ENCODE data around the gene CTDSPL.
A peak's percentile ranks its signal among the peaks of the same experiment; 100 is the strongest.

The CTDSPL gene

DNA sequence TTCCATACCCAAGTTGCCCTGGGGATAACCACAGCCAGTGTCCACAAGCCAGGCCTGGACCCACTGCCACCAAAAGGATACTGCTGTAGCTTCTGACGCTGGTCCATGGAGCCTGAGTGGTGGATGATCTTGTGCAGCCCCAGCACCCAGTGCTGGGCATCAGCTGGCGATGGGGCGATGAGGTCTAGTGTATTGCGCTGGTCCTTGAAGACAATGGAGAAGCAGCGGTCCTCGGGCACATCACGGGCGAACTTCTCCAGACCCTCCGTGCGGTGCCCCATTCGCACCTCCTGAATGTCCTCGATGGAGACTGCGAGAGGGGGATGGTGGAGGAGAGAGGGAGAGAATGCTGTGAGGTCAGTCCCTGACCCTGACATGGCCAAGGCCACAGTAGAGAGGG lies 154.7 kb downstream of the CTDSPL start:
- no peak for DNase-seq (ENCODE audit: low spot score)
- no peak for FAIRE-seq

- peak; percentile 61 for FAIRE-seq
- DNase-seq (ENCODE audit: low spot score) = no peak
Observed at GRCh38 chr3:38016847-38017444, 155.3 kb downstream of the CTDSPL start.

- DNase-seq (ENCODE audit: low spot score) = no peak
- no peak for FAIRE-seq
Observed at GRCh38 chr3:38017445-38018295, 156.0 kb downstream of the CTDSPL start.

DNA sequence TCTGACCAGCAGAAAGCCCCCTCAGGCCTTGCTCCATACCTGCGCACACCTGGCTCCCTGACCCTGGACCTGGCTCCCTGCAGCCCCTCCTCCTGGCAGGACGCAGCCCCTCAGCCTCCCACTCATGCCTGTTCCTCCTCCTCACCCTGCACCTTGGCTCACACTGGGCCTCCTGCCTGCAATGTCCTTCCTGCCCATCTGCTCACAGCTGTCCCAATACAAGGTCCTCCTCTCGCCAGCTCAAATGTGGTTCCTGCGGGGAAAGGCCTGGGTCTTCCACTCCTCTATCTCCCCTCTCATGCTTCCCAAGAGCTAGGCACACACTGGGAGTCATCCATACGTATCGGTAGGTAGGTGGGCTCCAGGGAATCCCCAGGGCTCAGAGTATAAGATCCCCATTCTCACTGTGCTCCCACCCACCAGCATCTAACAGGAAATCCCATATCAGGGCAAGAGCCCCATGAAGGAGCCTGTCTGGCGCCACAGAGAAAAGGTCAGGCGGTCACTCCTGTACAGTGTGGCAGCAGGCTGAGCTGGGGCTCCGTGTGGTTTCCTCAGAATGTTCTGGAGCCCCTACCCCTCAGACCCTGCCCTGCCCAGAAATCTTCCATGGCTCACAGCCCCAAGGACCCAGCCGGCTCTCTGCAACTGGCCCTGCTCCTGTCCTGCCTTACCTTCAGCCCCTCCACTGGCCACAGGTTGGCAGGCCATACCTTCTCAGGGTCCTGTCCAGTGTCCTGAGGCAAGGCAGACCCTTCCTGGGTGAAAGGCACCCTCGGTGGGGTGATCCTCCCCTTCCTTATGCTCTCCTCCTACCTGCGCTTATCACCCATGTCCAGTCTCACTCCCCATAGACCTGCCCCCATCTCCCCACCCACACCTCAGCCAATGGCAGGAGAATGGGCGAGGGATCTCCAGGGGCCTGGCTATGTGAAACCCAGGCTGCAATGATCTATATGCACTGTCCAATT lies 156.9 kb downstream of the CTDSPL start:
- no peak for DNase-seq (ENCODE audit: low spot score)

DNA sequence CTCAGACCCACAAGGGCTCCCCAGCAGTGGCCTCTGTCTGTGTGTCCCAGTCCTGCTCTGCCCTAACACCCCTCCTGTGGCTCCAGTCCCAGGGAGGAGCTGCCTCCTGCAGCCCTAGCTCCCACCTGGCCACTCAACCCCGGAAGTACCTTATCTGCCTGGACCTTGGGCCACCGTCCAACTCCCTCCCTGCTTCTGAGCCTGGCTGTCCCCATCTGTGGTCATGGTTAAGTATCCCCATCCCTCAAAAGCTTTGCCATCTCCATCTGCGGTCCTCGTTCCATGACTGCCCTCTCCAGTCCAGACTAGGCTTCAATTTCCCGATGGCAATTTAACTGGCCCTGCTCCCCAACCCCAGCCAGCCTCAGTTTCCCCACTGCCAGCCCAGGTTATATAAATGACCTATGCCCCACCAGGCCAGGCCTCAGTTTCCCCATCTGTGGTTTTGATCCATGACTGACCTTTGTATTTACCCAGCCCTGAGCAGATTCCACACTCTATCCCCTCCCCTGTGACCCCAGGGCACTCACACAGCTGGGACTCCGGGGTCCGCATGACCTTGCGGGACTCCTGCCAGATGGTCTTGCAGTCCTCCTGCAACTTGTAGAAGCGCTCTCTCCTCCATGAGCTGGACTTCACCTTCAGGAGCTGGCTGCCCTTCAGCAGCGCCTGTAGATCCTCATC lies 158.1 kb downstream of the CTDSPL start:
- FAIRE-seq (no peak), DNase-seq (ENCODE audit: low spot score) (no peak)

More for the DNA sequence above, 156.9 kb downstream of the CTDSPL start:
- FAIRE-seq = no peak

DNA sequence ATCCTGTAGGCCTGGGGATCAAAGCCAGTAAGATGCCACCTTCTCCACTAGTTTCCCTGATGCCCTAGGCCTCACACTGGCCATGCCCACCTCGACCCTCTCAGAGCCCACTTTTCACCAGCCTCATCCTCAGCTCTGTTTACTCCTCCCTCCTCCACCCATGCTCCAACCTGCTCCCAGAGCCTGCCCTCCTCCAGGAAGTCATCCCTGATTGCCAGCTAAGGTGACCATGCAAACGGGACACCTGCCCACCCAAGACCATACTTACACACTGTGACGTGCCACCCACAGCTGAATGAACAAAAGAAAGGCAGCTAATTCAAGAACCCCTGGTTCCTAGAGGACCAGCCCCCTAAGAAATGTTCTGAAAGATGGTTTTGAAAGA lies 158.7 kb downstream of the CTDSPL start:
- DNase-seq (ENCODE audit: low spot score) (no peak), FAIRE-seq (peak; percentile 27)

- FAIRE-seq (no peak), DNase-seq (ENCODE audit: low spot score) (no peak)
Observed at GRCh38 chr3:38021196-38021595, 159.5 kb downstream of the CTDSPL start.

- DNase-seq (ENCODE audit: low spot score) = no peak
- FAIRE-seq = no peak
Observed at GRCh38 chr3:38022301-38022700, 160.6 kb downstream of the CTDSPL start.

DNA sequence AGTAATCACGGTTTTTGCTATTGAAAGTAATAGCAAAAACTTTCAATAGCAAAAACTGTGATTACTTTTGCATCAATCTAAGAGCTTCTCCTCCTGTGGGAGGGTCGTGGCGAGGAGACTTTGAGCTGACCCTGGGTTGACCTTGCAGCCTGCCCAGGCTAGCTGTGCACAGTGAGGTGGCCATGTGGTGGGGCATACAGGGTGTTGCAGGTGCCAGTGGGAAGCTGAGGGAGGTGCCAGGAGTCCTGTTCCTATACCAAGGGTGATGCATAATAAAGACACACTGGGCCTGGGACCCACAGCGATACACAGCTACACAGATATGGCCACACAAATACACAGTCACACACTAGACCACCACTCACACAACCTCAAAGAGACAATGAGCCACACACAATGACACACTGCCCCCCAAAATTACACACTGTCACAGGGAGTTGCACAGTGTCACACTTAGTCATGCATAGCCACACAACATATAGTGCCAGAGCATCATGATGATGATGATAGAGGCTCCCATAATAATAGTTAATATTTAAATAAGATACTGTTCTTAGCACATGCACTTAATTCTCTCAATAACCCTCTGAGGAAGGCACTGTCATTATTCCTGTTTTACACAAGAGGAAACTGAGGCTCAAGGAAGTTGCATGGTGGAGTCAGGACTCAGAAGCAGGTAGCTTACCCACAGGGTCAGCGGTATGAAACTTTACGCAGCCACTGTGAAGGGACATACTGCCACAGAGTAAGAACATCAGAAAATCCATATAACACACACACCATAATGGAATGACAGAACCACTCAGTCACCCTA lies 161.4 kb downstream of the CTDSPL start:
- DNase-seq (ENCODE audit: low spot score) (no peak), FAIRE-seq (no peak)

DNA sequence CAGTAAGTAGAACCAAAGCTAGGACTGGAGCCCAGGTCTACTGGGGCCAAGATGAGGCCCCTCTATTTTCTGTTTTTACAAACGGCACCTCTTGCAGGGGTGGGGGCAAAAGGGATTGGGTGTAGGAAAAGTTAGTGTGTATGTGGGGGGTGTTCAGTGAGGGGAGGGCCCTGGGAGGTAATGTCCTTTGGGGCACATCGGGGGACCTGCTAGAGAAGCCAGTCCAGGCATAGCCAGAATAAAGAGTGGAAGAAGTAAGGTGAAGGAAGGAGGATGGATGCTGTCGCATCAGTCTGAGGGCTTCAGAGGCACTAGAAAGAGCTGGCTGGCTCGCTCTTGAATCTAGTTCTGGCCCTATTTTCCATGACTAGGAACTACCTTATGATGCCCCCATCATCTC lies 165.2 kb downstream of the CTDSPL start:
- DNase-seq (ENCODE audit: low spot score) (no peak), FAIRE-seq (no peak)

DNA sequence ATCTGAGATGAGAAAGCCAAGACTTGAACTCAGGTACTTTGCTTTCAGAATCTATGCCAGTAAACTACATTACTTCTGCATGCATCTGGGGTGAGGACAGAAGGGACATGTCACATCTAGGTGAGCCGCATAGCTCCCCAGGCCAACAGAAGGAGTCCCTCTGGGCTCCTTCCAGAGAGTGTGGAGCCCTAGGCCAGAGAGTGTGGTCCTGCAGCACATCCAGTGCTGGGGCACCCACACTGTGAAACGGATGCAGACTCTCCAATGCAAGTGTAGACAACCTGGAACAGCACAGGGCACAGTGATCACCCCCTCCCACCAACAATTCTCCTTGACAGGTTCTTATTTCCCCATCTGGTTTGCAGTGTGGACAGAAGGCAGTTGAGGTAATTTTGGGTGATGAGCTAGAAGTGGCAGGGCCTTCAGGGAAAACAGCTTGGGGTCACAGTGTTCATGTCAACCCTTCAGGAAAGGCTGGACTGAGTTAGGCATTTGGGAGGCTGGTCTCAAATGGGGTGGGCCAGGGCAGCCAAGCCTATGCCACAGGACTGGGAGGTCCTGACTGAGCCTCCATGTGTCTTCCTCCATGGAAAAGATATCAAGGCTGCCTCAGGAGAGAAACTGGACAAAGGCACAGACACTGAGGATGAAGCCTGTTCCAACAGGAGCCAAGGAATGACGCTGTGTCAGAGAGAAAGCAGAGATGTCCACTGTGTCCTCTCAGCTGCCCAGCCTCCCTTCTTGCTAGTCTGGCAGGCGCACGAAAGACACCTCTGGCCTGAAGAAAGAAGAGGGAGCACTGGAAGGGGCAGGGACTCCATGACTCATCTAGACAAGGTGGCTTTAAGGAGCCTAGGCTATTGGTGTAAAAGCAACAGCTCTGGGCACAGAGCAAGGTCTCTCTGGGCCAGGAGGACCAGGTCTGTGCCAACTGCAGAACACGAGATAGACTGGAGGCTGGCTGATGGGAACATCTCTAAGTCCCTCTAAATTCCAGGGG lies 166.1 kb downstream of the CTDSPL start:
- DNase-seq (ENCODE audit: low spot score) (no peak), FAIRE-seq (no peak)

DNA sequence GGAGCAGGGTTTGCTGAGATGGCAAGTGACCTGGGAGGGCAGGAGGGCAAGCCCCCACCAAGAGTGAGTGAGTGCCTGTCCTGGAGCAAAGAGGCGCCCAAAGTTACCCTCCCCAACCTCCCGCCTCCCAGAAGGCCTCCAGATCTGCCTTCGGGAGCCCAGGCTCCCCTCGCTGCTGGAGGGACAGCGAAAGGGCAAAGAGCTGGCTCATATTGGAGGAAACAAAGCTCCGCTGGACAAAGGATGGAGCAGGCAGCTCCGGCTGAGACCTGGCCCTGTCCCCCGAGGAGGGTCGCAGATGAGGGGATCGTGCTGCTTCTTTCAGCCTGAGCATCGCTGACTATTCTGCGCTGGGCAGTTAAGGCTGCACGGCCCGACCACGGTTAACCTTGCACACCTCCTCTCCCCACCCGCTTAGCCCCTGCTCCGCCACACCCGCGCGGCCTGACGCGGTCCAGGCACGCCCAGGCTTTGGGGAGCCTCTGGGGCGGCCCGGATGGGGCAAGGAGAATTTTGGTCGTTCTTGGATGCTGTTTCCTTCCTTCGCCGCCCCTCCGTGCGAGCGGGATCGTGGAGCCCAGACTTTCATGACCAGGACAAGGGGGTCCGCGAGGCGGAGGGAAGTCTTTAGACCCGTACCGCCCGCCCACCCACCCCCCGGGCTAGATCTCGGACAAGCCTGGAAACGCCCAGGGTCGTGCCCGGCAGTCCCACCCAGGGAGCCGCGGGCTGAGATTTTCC lies 167.1 kb downstream of the CTDSPL start:
- FAIRE-seq (no peak), DNase-seq (ENCODE audit: low spot score) (no peak)

DNA sequence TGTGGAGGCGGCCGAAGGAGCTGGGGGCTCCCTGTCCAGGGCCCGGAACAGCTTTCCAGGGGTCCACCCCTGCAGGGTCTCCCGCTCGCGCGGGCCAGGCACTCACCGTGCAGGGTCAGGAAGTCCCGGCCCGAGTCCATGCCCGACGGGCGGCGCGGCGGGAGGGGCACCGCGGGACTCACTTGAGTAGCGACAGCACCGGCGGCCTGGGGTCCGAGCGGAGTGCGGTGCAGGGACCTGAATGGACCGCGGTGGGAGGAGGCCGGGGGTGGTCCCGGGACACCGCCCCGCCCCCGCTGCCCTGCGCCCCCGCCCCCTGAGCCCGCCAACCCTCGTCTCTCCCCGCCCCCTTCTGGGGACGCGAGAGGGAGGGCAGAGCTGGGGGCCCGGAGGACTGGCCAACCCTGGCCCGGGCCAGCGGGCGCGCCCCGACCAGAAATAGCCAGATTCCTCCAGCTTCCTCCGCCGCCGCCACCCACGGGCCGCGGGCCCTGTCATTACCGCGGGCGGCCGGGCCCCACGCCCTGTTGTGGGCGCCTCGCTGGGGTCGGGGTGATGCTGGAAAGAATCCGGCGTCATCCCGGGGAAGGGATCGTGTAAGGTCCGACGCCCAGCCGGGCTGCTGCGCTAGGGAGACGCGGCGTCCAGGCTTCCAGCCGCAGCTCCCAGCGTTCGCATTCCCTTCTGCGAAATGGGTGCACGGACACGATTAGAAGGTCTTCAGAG lies 167.9 kb downstream of the CTDSPL start, which contains the start of gene PLCD1:
Gene PLCD1, minus strand, starts transcription at position 243 of the 726 bp plus-strand sequence. Its CDS starts 103 bp downstream, at position 140.
- FAIRE-seq = no peak
- peak; percentile 87 for DNase-seq (ENCODE audit: low spot score)

GRCh38 chr3:38030126-38031021 lies 168.7 kb downstream of the CTDSPL start:
- FAIRE-seq = peak; percentile 32
- DNase-seq (ENCODE audit: low spot score) = no peak

- DNase-seq (ENCODE audit: low spot score) = peak; percentile 82
- peak; percentile 73 for FAIRE-seq
Observed at GRCh38 chr3:38031022-38031994, 169.6 kb downstream of the CTDSPL start.

All from urothelium cell line (cell line).